K562 (cell line): ENCODE measurements around the gene CNR2. TPM values are rescaled to one million over a fixed set of nuclear protein-coding genes. Genes with fewer than 3 reads are reported as not detected.

ENCODE experiments used
- CEBPG ChIP-seq, 3 experiments: fragments of 200-800 bp in 1 of 3; sonication (Bioruptor generic) in 1 of 3; sonication (generic) in 1 of 3; formaldehyde crosslinking in 1 of 3; IDR thresholded peaks in 2 of 3; conservative IDR thresholded peaks in 1 of 3; 2 replicates each; pipeline versions ENCODE4 v1.6.1 to v1.8.0; 2016 to 2022; ENCODE audit warnings: missing compliant biosample characterization in 2 of 3, missing genetic modification characterization in 2 of 3, mild to moderate bottlenecking in 1 of 3, missing genetic modification reagents in 1 of 3
- EP300 ChIP-seq: IDR thresholded peaks from 2 replicates; pipeline ENCODE4 v1.6.1; 2012; ENCODE audit warnings: low read length, improper control_type of control experiment
- ETV6 ChIP-seq, 3 experiments: fragments of 150-350 bp in 1 of 3; sonication (generic) in 1 of 3; formaldehyde crosslinking in 1 of 3; IDR thresholded peaks; 2 replicates each; pipeline versions ENCODE4 v1.6.1 to v1.8.0; 2014 to 2022; ENCODE audit warnings: borderline replicate concordance in 2 of 3, low read depth in 2 of 3, antibody characterized with exemption in 1 of 3, low read length in 1 of 3, mild to moderate bottlenecking in 1 of 3, missing genetic modification reagents in 1 of 3
- EWSR1 ChIP-seq: fragments of 450-650 bp; IDR thresholded peaks from 2 replicates; pipeline ENCODE4 v1.6.1; 2018; ENCODE audit warnings: borderline replicate concordance, mild to moderate bottlenecking, low read depth, moderate library complexity; ENCODE audit not compliant: partially characterized antibody
- MED1 ChIP-seq: sonication (generic); formaldehyde crosslinking; IDR thresholded peaks from 2 replicates; pipeline ENCODE4 v1.8.1; 2023; ENCODE audit warnings: missing genetic modification reagents, borderline replicate concordance
- PRMT5 ChIP-seq: sonication (generic); formaldehyde crosslinking; IDR thresholded peaks from 2 replicates; pipeline ENCODE4 v1.5.0; 2020; ENCODE audit warnings: missing genetic modification reagents
- SUPT5H ChIP-seq: fragments of 450-650 bp; IDR thresholded peaks from 2 replicates; pipeline ENCODE4 v1.6.1; 2016
- TAF9B ChIP-seq: fragments of 450-650 bp; IDR thresholded peaks from 2 replicates; pipeline ENCODE4 v1.6.1; 2018; ENCODE audit warnings: mild to moderate bottlenecking; ENCODE audit not compliant: partially characterized antibody
- ZNF239 ChIP-seq: fragments of 250-450 bp; sonication (Bioruptor Pico); IDR thresholded peaks from 2 replicates; pipeline ENCODE4 v1.4.0; 2020; ENCODE audit warnings: mild to moderate bottlenecking
- ZNF584 ChIP-seq: fragments of 200-800 bp; sonication (Bioruptor generic); IDR thresholded peaks from 2 replicates; pipeline ENCODE4 v1.6.1; 2016; ENCODE audit warnings: low read depth, mild to moderate bottlenecking, missing genetic modification characterization, missing compliant biosample characterization
- ZNF79 ChIP-seq: fragments of 250-450 bp; sonication (Bioruptor Pico); IDR thresholded peaks from 2 replicates; pipeline ENCODE4 v1.4.0; 2020; ENCODE audit warnings: low read depth, mild to moderate bottlenecking, moderate library complexity
- polyA plus RNA-seq, 8 experiments: library from polyadenylated mRNA; depleted of rRNA in 4 of 8; stranded (reverse) in 5 of 8; unstranded in 3 of 8; fragments of >200 nt; fragmentation: Nextera tagmentation in 2 of 8; fragmentation: Illumina TruSeq in 1 of 8; extraction: Ambion mirVana in 2 of 8; extraction: Trizol in 1 of 8; gene quantifications; 2 replicates each; pipeline versions ENCODE4 v1.2.1 to v1.2.3, GENCODE V29; 2011 to 2014; ENCODE audit warnings: inconsistent platforms in 1 of 8, missing spikeins in 1 of 8
- total RNA-seq, 7 experiments: library from RNA; depleted of rRNA in 6 of 7; stranded (reverse); fragments of >200 nt in 6 of 7; fragmentation: Illumina TruSeq in 2 of 7; extraction: Trizol in 2 of 7; gene quantifications; 2 replicates each; pipeline versions ENCODE4 v1.2.1 to v1.2.3, GENCODE V29; 2011 to 2021; ENCODE audit warnings: low replicate concordance in 1 of 7
- TF ChIP-seq, protein P1 (sequence below), 2 experiments: fragments of 450-650 bp; IDR thresholded peaks; 2 replicates each; pipeline ENCODE4 v1.6.1; 2016; ENCODE audit warnings: mild to moderate bottlenecking in 2 of 2, borderline replicate concordance in 1 of 2, low read depth in 1 of 2, moderate library complexity in 1 of 2
- TF ChIP-seq, protein P2 (sequence below): sonication (generic); formaldehyde crosslinking; IDR thresholded peaks from 2 replicates; pipeline ENCODE4 v1.8.1; 2023; ENCODE audit warnings: mild to moderate bottlenecking, missing genetic modification reagents
- TF ChIP-seq, protein P3 (sequence below): sonication (generic); formaldehyde crosslinking; IDR thresholded peaks from 2 replicates; pipeline ENCODE4 v1.8.1; 2023; ENCODE audit warnings: mild to moderate bottlenecking, missing genetic modification reagents

Gene CNR2
- total and polyA plus RNA-seq, 9 of the 15 experiments (the other 6 are each of a cell fraction or from before 2014, with no cell fraction given) = not detected

DNA sequence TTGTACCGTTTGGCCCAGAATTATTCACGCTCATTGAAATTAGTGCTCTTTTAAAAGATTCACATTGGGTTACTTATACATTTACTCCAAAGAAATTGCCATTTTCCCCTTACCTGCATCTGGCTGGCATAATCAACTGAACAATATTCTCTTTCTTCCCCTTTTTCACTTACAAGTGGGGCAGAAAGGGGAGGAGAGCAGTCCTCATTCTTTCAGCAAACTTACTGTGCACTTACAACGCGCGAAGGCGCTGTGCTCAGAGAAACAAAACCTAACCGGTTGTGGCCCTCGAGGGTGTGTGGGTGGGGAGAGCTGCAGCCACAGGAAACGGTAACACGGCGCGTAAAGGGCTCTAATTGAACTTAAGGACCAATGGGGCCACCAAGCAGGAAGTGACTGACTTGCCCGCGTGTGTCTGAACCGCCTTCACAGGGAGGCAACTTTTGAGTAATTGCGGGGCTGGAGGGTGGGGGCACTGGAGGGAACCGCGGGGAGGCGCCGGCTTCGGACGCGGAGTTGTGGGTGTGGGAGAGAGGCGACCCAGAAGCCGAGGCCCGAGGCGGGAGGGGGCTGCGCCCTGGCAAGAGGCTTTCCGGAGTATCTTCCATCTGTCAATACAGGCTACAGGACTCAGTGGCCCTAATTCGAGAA, 45.8 kb upstream of the CNR2 start (continued):
- TF ChIP-seq ETV6 (IDR thresholded peaks at IDR 0.05; ENCODE audit: borderline replicate concordance in 1 of 2, low read depth in 2 of 2, low read length in 1 of 2) (peak in 1 of 2 experiments; percentile 73; a peak in 1 of 4 replicates), ETV6 (CRISPR knock-in tag; IDR thresholded peaks at IDR 0.05; ENCODE audit: borderline replicate concordance) (no peak), SUPT5H (peak; percentile 81), ZNF239 (CRISPR knock-in tag) (no peak), ZNF79 (CRISPR knock-in tag) (no peak), EP300 (peak; percentile 46; the same call in 1 of the 2 replicates), PRMT5 (CRISPR knock-in tag) (no peak), ZNF584 (no peak; the same call in none of the 2 replicates), CEBPG (CRISPR knock-in tag; IDR thresholded peaks at IDR 0.05) (no peak), CEBPG (tag; conservative IDR thresholded peaks at IDR 0.05 in 1 of 2, IDR thresholded peaks at IDR 0.05 in 1 of 2) (no peak; a peak in 1 of 4 replicates), EWSR1 (no peak), MED1 (no peak), TAF9B (peak; percentile 9)
- TF ChIP-seq, protein P1, sequence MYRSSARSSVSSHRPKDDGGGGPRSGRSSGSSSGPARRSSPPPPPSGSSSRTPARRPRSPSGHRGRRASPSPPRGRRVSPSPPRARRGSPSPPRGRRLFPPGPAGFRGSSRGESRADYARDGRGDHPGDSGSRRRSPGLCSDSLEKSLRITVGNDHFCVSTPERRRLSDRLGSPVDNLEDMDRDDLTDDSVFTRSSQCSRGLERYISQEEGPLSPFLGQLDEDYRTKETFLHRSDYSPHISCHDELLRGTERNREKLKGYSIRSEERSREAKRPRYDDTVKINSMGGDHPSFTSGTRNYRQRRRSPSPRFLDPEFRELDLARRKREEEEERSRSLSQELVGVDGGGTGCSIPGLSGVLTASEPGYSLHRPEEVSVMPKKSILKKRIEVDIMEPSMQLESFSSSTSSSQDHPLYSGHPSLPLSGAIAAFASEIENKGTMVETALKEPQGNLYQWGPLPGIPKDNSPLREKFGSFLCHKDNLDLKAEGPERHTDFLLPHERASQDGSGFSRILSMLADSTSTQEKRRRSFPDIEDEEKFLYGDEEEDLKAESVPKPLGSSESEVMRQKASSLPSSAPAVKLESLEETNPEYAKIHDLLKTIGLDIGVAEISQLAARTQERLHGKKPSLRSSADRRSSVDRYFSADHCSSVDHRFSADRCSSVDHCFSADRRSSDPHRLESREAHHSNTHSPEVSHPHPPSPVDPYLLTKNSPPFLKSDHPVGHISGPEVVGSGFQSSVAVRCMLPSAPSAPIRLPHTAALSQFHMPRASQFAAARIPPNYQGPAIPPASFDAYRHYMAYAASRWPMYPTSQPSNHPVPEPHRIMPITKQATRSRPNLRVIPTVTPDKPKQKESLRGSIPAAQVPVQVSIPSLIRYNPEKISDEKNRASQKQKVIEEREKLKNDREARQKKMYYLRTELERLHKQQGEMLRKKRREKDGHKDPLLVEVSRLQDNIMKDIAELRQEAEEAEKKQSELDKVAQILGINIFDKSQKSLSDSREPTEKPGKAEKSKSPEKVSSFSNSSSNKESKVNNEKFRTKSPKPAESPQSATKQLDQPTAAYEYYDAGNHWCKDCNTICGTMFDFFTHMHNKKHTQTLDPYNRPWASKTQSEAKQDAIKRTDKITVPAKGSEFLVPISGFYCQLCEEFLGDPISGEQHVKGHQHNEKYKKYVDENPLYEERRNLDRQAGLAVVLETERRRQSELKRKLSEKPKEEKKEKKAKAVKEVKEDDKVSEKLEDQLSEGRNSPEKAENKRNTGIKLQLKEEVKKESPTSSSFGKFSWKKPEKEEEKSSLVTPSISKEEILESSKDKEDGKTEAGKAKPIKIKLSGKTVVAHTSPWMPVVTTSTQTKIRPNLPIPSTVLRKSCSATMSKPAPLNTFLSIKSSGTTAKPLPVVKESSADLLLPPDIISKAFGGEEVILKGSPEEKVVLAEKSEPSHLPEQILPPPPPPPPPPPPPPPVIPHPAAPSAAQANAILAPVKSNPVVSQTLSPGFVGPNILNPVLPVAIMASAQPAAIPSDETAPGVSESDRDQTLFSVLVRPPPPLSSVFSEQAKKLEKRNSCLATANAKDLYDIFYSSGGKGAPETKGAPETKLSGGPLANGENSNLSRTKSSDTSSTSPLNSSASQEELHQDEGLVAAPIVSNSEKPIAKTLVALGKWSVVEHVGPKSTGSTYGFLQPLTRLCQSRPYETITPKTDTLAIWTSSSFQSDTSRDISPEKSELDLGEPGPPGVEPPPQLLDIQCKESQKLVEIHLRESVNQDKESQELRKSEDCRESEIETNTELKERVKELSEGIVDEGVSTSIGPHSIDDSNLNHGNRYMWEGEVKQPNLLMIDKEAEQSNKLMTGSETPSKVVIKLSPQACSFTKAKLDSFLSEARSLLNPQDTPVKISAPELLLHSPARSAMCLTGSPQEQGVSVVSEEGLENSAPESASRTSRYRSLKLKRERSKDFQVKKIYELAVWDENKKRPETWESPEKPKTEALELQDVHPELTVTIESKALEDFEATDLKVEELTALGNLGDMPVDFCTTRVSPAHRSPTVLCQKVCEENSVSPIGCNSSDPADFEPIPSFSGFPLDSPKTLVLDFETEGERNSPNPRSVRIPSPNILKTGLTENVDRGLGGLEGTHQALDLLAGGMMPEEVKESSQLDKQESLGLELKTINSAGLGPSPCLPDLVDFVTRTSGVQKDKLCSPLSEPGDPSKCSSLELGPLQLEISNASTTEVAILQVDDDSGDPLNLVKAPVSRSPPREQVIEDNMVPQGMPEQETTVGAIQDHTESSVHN (IDR thresholded peaks at IDR 0.05; ENCODE audit: borderline replicate concordance in 1 of 2, low read depth in 1 of 2) = no peak
- TF ChIP-seq, protein P2, sequence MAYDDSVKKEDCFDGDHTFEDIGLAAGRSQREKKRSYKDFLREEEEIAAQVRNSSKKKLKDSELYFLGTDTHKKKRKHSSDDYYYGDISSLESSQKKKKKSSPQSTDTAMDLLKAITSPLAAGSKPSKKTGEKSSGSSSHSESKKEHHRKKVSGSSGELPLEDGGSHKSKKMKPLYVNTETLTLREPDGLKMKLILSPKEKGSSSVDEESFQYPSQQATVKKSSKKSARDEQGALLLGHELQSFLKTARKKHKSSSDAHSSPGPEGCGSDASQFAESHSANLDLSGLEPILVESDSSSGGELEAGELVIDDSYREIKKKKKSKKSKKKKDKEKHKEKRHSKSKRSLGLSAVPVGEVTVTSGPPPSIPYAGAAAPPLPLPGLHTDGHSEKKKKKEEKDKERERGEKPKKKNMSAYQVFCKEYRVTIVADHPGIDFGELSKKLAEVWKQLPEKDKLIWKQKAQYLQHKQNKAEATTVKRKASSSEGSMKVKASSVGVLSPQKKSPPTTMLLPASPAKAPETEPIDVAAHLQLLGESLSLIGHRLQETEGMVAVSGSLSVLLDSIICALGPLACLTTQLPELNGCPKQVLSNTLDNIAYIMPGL (CRISPR knock-in tag) = no peak
- TF ChIP-seq, protein P3, sequence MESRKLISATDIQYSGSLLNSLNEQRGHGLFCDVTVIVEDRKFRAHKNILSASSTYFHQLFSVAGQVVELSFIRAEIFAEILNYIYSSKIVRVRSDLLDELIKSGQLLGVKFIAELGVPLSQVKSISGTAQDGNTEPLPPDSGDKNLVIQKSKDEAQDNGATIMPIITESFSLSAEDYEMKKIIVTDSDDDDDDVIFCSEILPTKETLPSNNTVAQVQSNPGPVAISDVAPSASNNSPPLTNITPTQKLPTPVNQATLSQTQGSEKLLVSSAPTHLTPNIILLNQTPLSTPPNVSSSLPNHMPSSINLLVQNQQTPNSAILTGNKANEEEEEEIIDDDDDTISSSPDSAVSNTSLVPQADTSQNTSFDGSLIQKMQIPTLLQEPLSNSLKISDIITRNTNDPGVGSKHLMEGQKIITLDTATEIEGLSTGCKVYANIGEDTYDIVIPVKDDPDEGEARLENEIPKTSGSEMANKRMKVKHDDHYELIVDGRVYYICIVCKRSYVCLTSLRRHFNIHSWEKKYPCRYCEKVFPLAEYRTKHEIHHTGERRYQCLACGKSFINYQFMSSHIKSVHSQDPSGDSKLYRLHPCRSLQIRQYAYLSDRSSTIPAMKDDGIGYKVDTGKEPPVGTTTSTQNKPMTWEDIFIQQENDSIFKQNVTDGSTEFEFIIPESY = peak; percentile 71; the same call in 1 of the 2 replicates
